ENCODE measurements around the gene KEAP1. TPM values are rescaled to one million over a fixed set of nuclear protein-coding genes. Genes with fewer than 3 reads are reported as not detected.

Gene KEAP1
- total RNA-seq, 2 donors from 2014 or later, result 30.9 to 37.6 TPM

GRCh38 chr19:10450191-10450852 is 52.8 kb downstream of the KEAP1 start:
- WGBS, 2 donors, result 94% methylated on average over 8 to 14 of the region's 14 CpGs
- H3K9me3 ChIP-seq, result no peaks in the 10 kb centered on the region
- TF ChIP-seq CTCF (IDR thresholded peaks at IDR 0.05) (no peak), POLR2A (IDR thresholded peaks at IDR 0.05) (no peak)
- no peaks in the 10 kb centered on the region for H3K4me1 ChIP-seq
- intact Hi-C loops (cut with DNase I), result no loop called here
- H3K27ac ChIP-seq, result no peak overlapping the region
- peaks cover 0 to 1% of the 10 kb centered on the region in 2 donors for H3K36me3 ChIP-seq (replicated peaks in 1 of 2; ENCODE audit: insufficient read depth in 1 of 2, low read depth in 2 of 2)
- no peak overlapping the region for H3K4me3 ChIP-seq
- no peaks in the 10 kb centered on the region for H3K27me3 ChIP-seq
- no peak for DNase-seq
- no peak for ATAC-seq

- Histone ChIP-seq H3K27me3 (no peaks in the 10 kb centered on the region), H3K36me3 (replicated peaks in 1 of 2; ENCODE audit: insufficient read depth in 1 of 2, low read depth in 2 of 2) (peaks cover 0 to 1% of the 10 kb centered on the region in 2 donors), H3K4me1 (no peaks in the 10 kb centered on the region), H3K4me3 (no peak overlapping the region), H3K9me3 (no peaks in the 10 kb centered on the region), H3K27ac (no peak overlapping the region)
- ATAC-seq, result no peak
- WGBS, 2 donors, result 86 to 96% methylated on average over 3 to 7 of the region's 7 CpGs
- TF ChIP-seq CTCF (IDR thresholded peaks at IDR 0.05) (no peak), POLR2A (IDR thresholded peaks at IDR 0.05) (no peak)
- DNase-seq, result no peak
- intact Hi-C loops (cut with DNase I), result no loop called here
Observed at GRCh38 chr19:10449037-10449436, 54.1 kb downstream of the KEAP1 start.

DNA sequence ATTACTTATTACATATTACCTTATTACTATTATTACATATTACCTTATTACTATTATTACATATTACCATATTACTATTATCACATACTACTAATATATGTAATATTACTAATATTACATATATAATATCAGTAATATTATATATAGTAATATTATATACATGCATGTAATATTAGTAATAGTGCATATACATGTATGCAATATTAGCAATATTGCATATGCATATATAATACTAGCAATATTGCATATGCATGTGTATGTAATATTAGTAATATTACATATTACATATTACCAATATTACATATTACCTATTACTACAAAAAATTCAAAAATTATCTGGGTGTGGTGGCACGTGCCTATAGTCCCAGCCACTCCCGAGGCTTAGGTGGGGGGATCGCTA is 60.5 kb downstream of the KEAP1 start:
- Histone ChIP-seq H3K4me3 (no peak overlapping the region), H3K4me1 (no peaks in the 10 kb centered on the region), H3K27ac (no peak overlapping the region), H3K9me3 (no peaks in the 10 kb centered on the region), H3K27me3 (no peaks in the 10 kb centered on the region), H3K36me3 (replicated peaks in 1 of 2; ENCODE audit: insufficient read depth in 1 of 2, low read depth in 2 of 2) (no peaks in the 10 kb centered on the region)
- DNase-seq (no peak), ATAC-seq (no peak)
- TF ChIP-seq CTCF (IDR thresholded peaks at IDR 0.05), result no peak
- no peak for TF ChIP-seq POLR2A (IDR thresholded peaks at IDR 0.05)
- WGBS, 2 donors, result 93 to 97% methylated on average over 3 of the region's 3 CpGs
- intact Hi-C loops (cut with DNase I), result no loop called here

DNA sequence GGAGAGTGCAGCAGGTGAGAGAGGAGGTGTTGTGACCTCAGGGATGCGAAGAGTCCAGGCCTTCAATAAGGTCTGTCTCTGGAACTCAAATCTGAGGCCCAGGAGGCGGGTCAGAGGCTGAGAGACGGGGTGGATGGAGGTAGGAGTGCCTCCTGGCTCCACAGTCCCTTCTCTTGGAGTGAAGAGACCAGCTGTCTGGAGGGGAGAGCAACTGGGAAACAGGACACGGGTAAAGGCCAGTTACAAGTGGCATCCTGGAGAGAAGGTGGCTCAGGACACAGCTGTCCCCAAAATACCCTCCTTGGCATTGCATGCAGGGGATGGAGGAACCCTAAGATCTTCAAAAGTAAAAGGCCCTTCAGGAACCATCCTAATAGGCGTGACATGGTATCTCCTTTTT is 63.6 kb downstream of the KEAP1 start:
- H3K27ac ChIP-seq, result no peak overlapping the region
- H3K4me3 ChIP-seq, result no peak overlapping the region
- no peaks in the 10 kb centered on the region for H3K4me1 ChIP-seq
- DNase-seq, result no peak
- H3K9me3 ChIP-seq, result no peaks in the 10 kb centered on the region
- H3K27me3 ChIP-seq, result no peaks in the 10 kb centered on the region
- no peak for ATAC-seq
- TF ChIP-seq POLR2A (IDR thresholded peaks at IDR 0.05), result no peak
- no peak for TF ChIP-seq CTCF (IDR thresholded peaks at IDR 0.05)
- 88 to 91% methylated on average over 5 of the region's 5 CpGs for WGBS, 2 donors
- H3K36me3 ChIP-seq (replicated peaks in 1 of 2; ENCODE audit: insufficient read depth in 1 of 2, low read depth in 2 of 2), result no peaks in the 10 kb centered on the region
- intact Hi-C loops (cut with DNase I), result no loop called here

MicroRNAs within 50 kb of the gene (microRNA counts, 767-probe panel; counts per million panel counts)
- microRNA hsa-miR-1238, result 0 to 736 counts per million in 2 donors

Small RNAs within 50 kb of the gene (microRNA-seq; reads per million reads assigned to microRNA genes)
- 0 reads per million in 2 donors for gene MIR1238 (ENCODE audit: borderline number of aligned reads in 2 of 2, borderline replicate concordance in 2 of 2)

Small RNAs within 50 kb of the gene (small RNA-seq; reads per million reads assigned to genes)
- not detected for gene MIR1238
- gene RNU7-140P, result not detected

Other genes with a start within 250 kb of the KEAP1 start
- 10 to 100 TPM in 1 of 2 donors, 1 to 10 TPM in 1; 7.3 to 68.9 TPM for gene ICAM1, start 232.2 kb downstream of the KEAP1 start, total RNA-seq
- under 1 TPM in 1 of 2 donors, not detected in 1; 0.26 TPM for gene ICAM4, start 216.4 kb downstream of the KEAP1 start, total RNA-seq
- gene ICAM5, start 213.4 kb downstream of the KEAP1 start, total RNA-seq, result under 1 TPM in 1 of 2 donors, not detected in 1; 0.33 TPM
- gene ZGLP1, start 193.5 kb downstream of the KEAP1 start, total RNA-seq, result 1 to 10 TPM; 2.3 to 4.6 TPM
- gene FDX2, start 187.3 kb downstream of the KEAP1 start, total RNA-seq, result 10 to 100 TPM; 11.2 to 16.8 TPM
- 10 to 100 TPM in 1 of 2 donors, 1 to 10 TPM in 1; 9.9 to 30.7 TPM for gene RAVER1, start 169.8 kb downstream of the KEAP1 start, total RNA-seq
- gene ICAM3, start 163.7 kb downstream of the KEAP1 start, total RNA-seq, result 1 to 10 TPM; 2.1 to 5.9 TPM
- 100 to 1,000 TPM in 1 of 2 donors, 10 to 100 TPM in 1; 72.4 to 168 TPM for gene TYK2, start 122.8 kb downstream of the KEAP1 start, total RNA-seq
- gene CDC37, start 99.8 kb downstream of the KEAP1 start, total RNA-seq, result 100 to 1,000 TPM in 1 of 2 donors, 10 to 100 TPM in 1; 89.7 to 122 TPM
- gene PDE4A, start 82.8 kb downstream of the KEAP1 start, total RNA-seq, result 10 to 100 TPM in 1 of 2 donors, 1 to 10 TPM in 1; 8.8 to 17.1 TPM
- gene S1PR5, start 14.1 kb upstream of the KEAP1 start, total RNA-seq, result 1 to 10 TPM; 1.0 to 1.6 TPM
- gene ATG4D, start 40.5 kb upstream of the KEAP1 start, total RNA-seq, result 10 to 100 TPM; 20.4 to 23.3 TPM
- 10 to 100 TPM; 24.1 to 28.8 TPM for gene KRI1, start 62.7 kb upstream of the KEAP1 start, total RNA-seq
- 1 to 10 TPM; 2.6 to 4.9 TPM for gene CDKN2D, start 65.6 kb upstream of the KEAP1 start, total RNA-seq
- 10 to 100 TPM; 25.7 to 30.6 TPM for gene AP1M2, start 84.0 kb upstream of the KEAP1 start, total RNA-seq
- gene SLC44A2, start 122.2 kb upstream of the KEAP1 start, total RNA-seq, result 10 to 100 TPM; 47.5 to 56.4 TPM
- 100 to 1,000 TPM in 1 of 2 donors, 10 to 100 TPM in 1; 90.3 to 150 TPM for gene ILF3, start 151.0 kb upstream of the KEAP1 start, total RNA-seq
- 10 to 100 TPM; 71.6 to 89.7 TPM for gene QTRT1, start 198.1 kb upstream of the KEAP1 start, total RNA-seq
- 100 to 1,000 TPM in 1 of 2 donors, 10 to 100 TPM in 1; 98.6 to 158 TPM for gene DNM2, start 214.7 kb upstream of the KEAP1 start, total RNA-seq